Activated CD8-positive, alpha-beta memory T cell treated with anti-CD3 and anti-CD28 coated beads, Interleukin-2, amount 50 U/mL, for 1 hour (primary cell): ENCODE data around the gene KCNN1.
A peak's percentile ranks its signal among the peaks of the same experiment; 100 is the strongest.
"Not testable (repeated sequence)": the region's sequence is repeated elsewhere in the genome, so short reads cannot be mapped to it uniquely, and the experiment has no call there.

Experiments used
- DNase-seq: peaks from one replicate; pipeline ENCODE4 v3.0.0-alpha.2; 2020; ENCODE audit errors: extremely low read depth

KCNN1 gene

GRCh38 chr19:18027151-18027550 lies 60.2 kb downstream of the KCNN1 start:
- DNase-seq = no peak

DNA sequence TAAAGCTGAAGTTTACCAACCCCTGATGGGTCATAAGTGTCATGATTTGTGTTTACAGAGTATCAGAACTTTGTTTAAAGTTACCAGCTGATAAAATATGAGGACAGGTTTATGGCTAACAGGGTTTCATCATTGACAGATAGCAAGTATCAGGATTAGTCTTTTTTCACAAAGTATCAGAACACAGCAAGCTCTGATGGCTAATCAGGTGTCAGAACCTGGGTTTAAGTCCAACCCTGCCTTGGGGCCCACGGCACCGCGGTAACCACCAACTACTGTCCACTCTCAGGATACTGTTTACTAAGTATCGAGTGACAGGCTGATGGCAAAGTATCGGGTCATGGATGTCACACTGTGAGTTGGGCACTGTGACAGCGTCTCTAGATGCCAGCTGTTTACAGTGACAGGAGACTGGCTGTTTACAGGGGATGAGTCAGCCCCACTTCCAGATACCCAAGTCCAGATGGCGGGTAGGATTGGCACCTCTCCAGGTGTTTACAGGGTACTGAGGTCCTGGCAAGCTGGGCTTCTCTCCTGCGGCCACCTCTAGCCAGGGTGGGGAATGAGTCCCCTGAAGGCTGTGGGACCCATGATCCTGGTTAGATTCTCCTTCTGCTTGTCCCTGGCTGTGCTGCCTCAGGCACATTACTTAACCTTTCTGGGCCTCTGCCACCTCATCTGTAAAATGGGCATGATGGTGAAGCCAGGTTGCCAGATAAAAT lies 62.9 kb downstream of the KCNN1 start:
- DNase-seq = no peak

DNA sequence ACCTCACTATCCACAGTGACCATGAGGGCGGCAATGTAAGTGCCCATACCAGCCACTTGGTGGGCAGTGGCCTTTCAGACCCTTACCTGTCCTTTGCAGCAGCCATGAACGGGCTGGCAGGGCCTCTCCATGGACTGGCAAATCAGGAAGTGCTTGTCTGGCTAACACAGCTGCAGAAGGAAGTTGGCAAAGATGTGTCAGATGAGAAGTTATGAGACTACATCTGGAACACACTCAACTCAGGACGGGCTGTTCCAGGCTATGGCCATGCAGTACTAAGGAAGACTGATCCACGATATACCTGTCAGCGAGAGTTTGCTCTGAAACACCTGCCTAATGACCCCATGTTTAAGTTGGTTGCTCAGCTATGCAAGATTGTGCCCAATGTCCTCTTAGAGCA lies 64.5 kb downstream of the KCNN1 start:
- not testable (repeated sequence) for DNase-seq

DNA sequence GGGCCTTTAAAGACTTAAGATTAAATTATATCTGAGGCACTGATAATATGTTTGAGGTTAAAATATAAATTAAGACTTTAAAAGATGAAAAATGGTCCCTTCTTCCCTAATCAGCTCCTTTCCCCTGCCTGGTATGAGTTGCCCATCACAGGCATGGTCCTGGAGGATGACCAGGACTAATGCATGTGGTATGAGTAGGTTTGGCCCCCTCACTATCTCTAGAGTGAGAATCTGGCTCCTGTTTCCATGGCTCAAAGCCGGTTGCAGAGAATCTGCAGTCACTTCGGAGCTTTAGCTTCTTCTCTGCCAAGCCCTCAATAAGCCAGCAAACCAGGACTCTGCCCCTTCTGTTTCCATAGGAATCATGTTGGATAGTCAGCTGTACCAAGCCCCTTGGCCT lies 65.2 kb downstream of the KCNN1 start:
- DNase-seq = not testable (repeated sequence)

- no peak for DNase-seq
Observed at GRCh38 chr19:18041054-18041453, 74.1 kb downstream of the KCNN1 start.

GRCh38 chr19:18043676-18044075 lies 76.8 kb downstream of the KCNN1 start:
- DNase-seq = no peak

DNA sequence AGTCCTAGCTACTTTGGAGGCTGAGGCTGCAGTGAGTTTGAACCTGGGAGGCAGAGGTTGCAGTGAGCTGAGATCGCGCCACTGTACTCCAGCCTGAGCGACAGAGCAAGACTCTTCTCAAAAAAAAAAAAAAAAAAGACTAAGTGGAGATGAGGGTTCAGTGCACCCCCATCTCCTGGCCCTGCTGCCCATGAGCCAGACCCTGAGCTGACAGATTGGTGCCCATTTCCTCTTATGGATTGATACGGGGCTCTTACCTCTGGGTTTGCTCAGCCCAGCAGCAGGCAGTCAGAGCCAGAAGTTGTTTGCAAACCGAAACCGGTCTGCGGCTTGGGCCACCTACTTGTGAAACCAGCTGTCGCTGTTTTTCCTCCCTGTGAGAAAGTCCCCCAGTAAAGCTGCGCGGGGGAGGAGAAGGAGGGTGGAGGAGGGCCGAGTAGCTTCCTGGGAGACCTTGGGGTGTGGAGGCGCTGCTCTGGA lies 78.0 kb downstream of the KCNN1 start:
- DNase-seq = peak; percentile 67

- no peak for DNase-seq
Observed at GRCh38 chr19:18045307-18046050, 78.6 kb downstream of the KCNN1 start.

DNA sequence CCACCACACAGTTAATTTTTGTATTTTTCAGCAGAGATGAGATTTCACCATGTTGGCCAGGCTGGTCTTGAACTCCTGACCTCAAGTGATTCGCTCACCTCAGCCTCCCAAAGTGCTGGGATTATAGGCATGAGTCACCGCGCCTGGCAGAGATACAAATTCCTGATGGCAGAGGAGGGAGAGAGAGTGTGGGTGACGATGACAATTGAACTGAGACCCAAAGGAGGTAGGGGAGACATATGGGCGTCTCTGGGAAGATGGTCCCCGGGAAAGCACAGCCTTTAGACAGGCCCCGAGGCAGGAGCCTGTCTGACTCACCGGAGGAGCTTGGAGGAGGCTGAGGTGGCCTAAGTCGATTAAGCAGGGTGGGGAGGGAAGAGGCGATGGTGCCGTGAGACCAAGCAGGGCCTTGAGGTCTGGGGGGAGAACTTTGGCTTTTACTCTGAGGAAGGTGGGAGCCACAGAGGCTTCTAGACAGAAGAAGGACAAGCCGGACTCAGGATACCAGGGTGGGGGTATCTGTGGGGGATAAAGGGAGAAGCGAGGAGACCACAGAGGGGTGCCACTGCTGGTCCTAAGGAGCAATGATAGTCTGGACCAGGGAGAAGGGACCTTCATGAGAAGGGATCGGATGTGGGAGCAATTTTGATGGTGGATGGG lies 79.3 kb downstream of the KCNN1 start:
- no peak for DNase-seq

DNA sequence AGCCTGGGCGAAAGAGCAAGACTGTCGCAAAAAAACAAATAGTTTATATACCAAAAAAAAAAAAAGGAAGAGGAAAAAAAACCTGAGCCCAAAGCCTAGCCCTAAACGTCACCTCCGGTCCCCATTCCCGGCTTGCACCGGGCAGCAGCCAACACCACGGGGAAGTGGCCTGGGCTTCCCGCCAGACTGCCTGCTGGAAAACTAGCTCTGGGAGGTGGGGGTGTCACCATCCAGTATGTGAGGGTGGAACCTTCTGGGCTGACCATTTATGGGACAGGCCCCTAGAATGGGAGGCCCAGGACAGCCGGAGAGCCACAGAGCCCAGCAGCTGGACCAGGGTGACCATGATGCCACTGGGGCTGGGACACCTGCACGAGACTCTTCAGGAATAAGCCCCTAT lies 82.5 kb downstream of the KCNN1 start:
- no peak for DNase-seq
